MM.1S (cell line): ENCODE measurements around the gene RGS12.

Experiments
- DNase-seq: peaks from one replicate; pipeline ENCODE4 v3.0.0-alpha.2; 2015
- H2AFZ ChIP-seq: fragments of 300-600 bp; sonication (generic); 2 replicates; pipeline ENCODE4 v1.6.0; 2016; ENCODE audit warnings: antibody characterized with exemption, low read length
- H3F3A ChIP-seq: fragments of 300-600 bp; sonication (generic); 2 replicates; pipeline ENCODE4 v1.6.1; 2016; ENCODE audit warnings: mild to moderate bottlenecking, antibody characterized with exemption, low read length, moderate library complexity, mixed read lengths; ENCODE audit not compliant: insufficient read depth
- H3K27ac ChIP-seq: fragments of 300-600 bp; sonication (generic); 2 replicates; pipeline ENCODE4 v1.5.1; 2016; ENCODE audit warnings: mild to moderate bottlenecking, low read length
- H3K27me3 ChIP-seq: fragments of 300-600 bp; sonication (generic); replicated peaks from 2 replicates; pipeline ENCODE4 v1.6.0; 2016; ENCODE audit warnings: low read length; ENCODE audit not compliant: insufficient read depth
- H3K36me3 ChIP-seq: fragments of 300-600 bp; sonication (generic); replicated peaks from 2 replicates; pipeline ENCODE4 v1.6.1; 2016; ENCODE audit warnings: mild to moderate bottlenecking, low read length, mixed read lengths; ENCODE audit not compliant: insufficient read depth
- H3K4me1 ChIP-seq: fragments of 300-600 bp; sonication (generic); 2 replicates; pipeline ENCODE4 v1.6.1; 2016; ENCODE audit warnings: low read length, mixed read lengths
- H3K4me2 ChIP-seq: fragments of 300-600 bp; sonication (generic); 2 replicates; pipeline ENCODE4 v1.6.0; 2016; ENCODE audit warnings: low read depth, low read length
- H3K4me3 ChIP-seq: fragments of 300-600 bp; sonication (generic); 2 replicates; pipeline ENCODE4 v1.5.1; 2016; ENCODE audit warnings: low read length, mixed read lengths
- H3K79me2 ChIP-seq: fragments of 300-600 bp; sonication (generic); 2 replicates; pipeline ENCODE4 v1.6.1; 2016; ENCODE audit warnings: mixed run types, low read length, mixed read lengths
- H3K9ac ChIP-seq: fragments of 300-600 bp; sonication (generic); 2 replicates; pipeline ENCODE4 v1.6.1; 2016; ENCODE audit warnings: low read length, mixed read lengths
- H3K9me2 ChIP-seq: fragments of 300-600 bp; sonication (generic); replicated peaks from 2 replicates; pipeline ENCODE4 v1.6.1; 2016; ENCODE audit warnings: mild to moderate bottlenecking, low read length, mixed read lengths; ENCODE audit not compliant: insufficient read depth
- H3K9me3 ChIP-seq: fragments of 300-600 bp; sonication (generic); replicated peaks from 2 replicates; pipeline ENCODE4 v1.6.1; 2016; ENCODE audit warnings: mild to moderate bottlenecking, low read length, mixed read lengths; ENCODE audit not compliant: insufficient read depth
- H4K20me1 ChIP-seq: fragments of 300-600 bp; sonication (generic); 2 replicates; pipeline ENCODE4 v1.6.1; 2016; ENCODE audit warnings: mild to moderate bottlenecking, low read length, moderate library complexity, mixed read lengths; ENCODE audit not compliant: insufficient read depth
- EZH2 ChIP-seq: fragments of 300-600 bp; sonication (generic); optimal IDR thresholded peaks from 2 replicates; pipeline ENCODE3; 2017; ENCODE audit warnings: low read depth, mild to moderate bottlenecking, antibody characterized with exemption, low read length, mixed read lengths
- EZH2phosphoT487 ChIP-seq: fragments of 300-600 bp; sonication (generic); IDR thresholded peaks from 2 replicates; pipeline ENCODE4 v1.6.1; 2018; ENCODE audit warnings: antibody characterized with exemption, low read length
- TF ChIP-seq, protein P1 (sequence below): fragments of 300-600 bp; sonication (generic); IDR thresholded peaks from 2 replicates; pipeline ENCODE4 v1.5.1; 2016; ENCODE audit warnings: antibody characterized with exemption, low read length, mixed read lengths

RGS12 gene

DNA sequence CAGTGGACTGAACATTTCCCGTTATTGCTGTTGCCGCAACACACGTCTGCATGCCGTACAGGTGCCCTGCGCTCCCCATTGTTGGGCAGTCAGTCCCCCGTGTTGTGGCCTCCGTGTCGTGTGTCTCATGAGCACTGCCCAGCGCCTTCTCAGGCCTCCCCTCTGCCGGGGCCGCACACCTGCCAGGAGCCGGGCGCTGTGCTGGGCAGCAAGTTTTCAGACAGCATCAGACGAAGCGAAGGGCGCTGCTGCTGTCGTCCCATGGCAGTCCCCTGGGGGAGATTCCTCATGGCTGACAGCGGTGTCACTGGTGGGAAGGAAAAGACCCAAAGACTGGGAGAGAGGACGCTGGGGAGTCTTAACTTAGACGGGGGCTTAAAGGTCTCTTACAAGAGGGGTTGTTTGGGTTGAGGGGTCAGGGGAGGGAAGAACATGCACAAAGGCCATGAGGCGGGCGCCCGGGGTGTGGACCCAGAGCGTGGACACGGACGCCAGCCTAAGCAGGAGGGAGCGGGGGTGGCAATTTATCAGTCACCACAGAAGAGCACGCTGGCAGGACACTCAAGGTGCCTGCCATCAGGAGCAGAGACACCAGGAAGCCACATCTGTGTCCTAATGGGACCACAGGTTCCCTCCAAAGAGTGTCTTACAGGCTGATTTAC is 47.3 kb downstream of the RGS12 start:
- H3F3A ChIP-seq, result no peaks in the 10 kb centered on the region
- H3K4me2 ChIP-seq, result no peak overlapping the region
- H3K9me3 ChIP-seq, result no peaks in the 10 kb centered on the region
- no peaks in the 10 kb centered on the region for H3K79me2 ChIP-seq
- H3K27me3 ChIP-seq, result no peaks in the 10 kb centered on the region
- no peak overlapping the region for H2AFZ ChIP-seq
- DNase-seq, result no peak
- no peaks in the 10 kb centered on the region for H4K20me1 ChIP-seq
- no peak overlapping the region for H3K4me3 ChIP-seq
- H3K27ac ChIP-seq, result no peak overlapping the region
- H3K9me2 ChIP-seq, result no peaks in the 10 kb centered on the region
- H3K4me1 ChIP-seq, result no peaks in the 10 kb centered on the region
- H3K36me3 ChIP-seq, result no peaks in the 10 kb centered on the region
- TF ChIP-seq EZH2, result no peak
- TF ChIP-seq, protein P1, sequence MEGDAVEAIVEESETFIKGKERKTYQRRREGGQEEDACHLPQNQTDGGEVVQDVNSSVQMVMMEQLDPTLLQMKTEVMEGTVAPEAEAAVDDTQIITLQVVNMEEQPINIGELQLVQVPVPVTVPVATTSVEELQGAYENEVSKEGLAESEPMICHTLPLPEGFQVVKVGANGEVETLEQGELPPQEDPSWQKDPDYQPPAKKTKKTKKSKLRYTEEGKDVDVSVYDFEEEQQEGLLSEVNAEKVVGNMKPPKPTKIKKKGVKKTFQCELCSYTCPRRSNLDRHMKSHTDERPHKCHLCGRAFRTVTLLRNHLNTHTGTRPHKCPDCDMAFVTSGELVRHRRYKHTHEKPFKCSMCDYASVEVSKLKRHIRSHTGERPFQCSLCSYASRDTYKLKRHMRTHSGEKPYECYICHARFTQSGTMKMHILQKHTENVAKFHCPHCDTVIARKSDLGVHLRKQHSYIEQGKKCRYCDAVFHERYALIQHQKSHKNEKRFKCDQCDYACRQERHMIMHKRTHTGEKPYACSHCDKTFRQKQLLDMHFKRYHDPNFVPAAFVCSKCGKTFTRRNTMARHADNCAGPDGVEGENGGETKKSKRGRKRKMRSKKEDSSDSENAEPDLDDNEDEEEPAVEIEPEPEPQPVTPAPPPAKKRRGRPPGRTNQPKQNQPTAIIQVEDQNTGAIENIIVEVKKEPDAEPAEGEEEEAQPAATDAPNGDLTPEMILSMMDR, result no peak
- no peak for TF ChIP-seq EZH2phosphoT487
- no peak overlapping the region for H3K9ac ChIP-seq

DNA sequence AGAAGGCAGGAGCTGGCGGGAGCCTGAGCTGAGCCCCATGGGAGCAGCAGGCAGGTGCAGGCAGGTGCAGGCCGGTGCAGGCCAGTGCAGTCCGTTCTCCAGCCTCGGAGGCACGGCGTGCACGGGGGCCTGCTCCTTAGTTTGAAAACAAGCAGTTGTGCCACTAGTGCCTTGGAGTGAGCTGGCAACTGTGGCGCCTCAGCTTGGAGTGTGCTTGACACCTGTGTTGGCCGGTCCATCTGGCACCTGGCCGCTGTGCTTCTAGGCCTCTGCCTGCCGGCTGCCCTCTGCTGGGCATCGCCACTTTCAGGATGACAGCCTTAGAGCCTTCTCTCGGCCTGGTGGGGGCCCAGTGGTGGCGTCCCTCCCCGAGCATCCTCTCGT is 47.9 kb downstream of the RGS12 start:
- no peaks in the 10 kb centered on the region for H3K4me1 ChIP-seq
- no peak overlapping the region for H2AFZ ChIP-seq
- H3K27me3 ChIP-seq, result no peaks in the 10 kb centered on the region
- no peaks in the 10 kb centered on the region for H3K9me3 ChIP-seq
- no peak overlapping the region for H3K27ac ChIP-seq
- H3K9ac ChIP-seq, result no peak overlapping the region
- no peaks in the 10 kb centered on the region for H3F3A ChIP-seq
- H3K4me3 ChIP-seq, result no peak overlapping the region
- no peaks in the 10 kb centered on the region for H3K36me3 ChIP-seq
- H3K4me2 ChIP-seq, result no peak overlapping the region
- no peaks in the 10 kb centered on the region for H3K79me2 ChIP-seq
- DNase-seq, result no peak
- TF ChIP-seq EZH2, result no peak
- TF ChIP-seq EZH2phosphoT487, result no peak
- TF ChIP-seq, protein P1, result no peak
- H4K20me1 ChIP-seq, result no peaks in the 10 kb centered on the region
- H3K9me2 ChIP-seq, result no peaks in the 10 kb centered on the region

DNA sequence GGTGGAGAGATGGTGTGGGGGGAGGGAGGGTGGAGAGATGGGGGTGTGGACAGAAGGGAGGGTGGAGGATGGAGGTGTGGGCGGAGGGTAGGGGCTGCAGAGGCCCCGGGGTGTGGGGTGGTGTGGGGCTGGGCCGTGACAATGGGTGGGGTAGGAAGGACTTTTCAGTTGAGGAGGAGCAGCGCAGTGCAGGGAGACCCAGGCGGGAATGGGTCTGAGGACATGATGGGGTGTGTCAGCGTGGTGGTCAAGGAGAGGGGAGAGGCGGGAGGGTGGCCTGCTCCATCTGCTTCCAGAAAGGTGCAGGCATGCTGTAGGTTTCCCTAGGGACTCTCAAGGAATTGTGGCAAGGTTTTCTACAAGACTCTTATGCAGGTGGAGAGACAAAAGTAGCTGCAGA is 48.9 kb downstream of the RGS12 start:
- H3K27me3 ChIP-seq, result no peaks in the 10 kb centered on the region
- no peaks in the 10 kb centered on the region for H4K20me1 ChIP-seq
- no peak overlapping the region for H3K9ac ChIP-seq
- H3K36me3 ChIP-seq, result no peaks in the 10 kb centered on the region
- no peaks in the 10 kb centered on the region for H3K79me2 ChIP-seq
- no peak overlapping the region for H3K27ac ChIP-seq
- TF ChIP-seq EZH2phosphoT487, result no peak
- TF ChIP-seq, protein P1, result no peak
- TF ChIP-seq EZH2, result no peak
- H2AFZ ChIP-seq, result no peak overlapping the region
- no peaks in the 10 kb centered on the region for H3K9me3 ChIP-seq
- no peaks in the 10 kb centered on the region for H3F3A ChIP-seq
- no peak for DNase-seq
- H3K4me2 ChIP-seq, result no peak overlapping the region
- H3K4me3 ChIP-seq, result no peak overlapping the region
- no peaks in the 10 kb centered on the region for H3K9me2 ChIP-seq
- H3K4me1 ChIP-seq, result no peaks in the 10 kb centered on the region
